ENCODE results near the gene MICAL2.

DNA sequence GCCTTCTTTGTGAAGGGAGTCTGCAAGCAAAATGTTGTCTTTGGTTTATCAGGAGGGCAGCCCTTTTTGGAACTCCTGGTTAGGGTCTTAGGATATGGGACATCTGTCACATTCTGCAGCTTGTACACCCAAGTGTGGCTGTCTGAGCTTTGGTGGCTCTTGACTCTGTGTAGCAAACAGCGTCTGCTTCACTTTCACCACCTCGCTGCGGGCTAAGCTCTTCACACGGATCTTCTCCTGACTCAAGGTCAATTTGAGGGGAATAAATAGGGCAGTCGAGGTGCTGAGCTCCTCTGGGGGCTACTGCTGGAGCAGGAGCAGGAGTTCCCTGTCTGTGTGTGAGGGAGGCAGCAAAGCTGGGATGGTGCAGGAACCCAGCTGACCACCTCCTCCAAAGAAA lies 10.6 kb downstream of the MICAL2 start:
- TF ChIP-seq EP300 (IDR thresholded peaks at IDR 0.05; ENCODE audit: borderline replicate concordance) (no peak), TCF12 (IDR thresholded peaks at IDR 0.05; ENCODE audit: low read depth) (no peak), CEBPB (IDR thresholded peaks at IDR 0.05) (no peak)
- TF ChIP-seq, protein P1, sequence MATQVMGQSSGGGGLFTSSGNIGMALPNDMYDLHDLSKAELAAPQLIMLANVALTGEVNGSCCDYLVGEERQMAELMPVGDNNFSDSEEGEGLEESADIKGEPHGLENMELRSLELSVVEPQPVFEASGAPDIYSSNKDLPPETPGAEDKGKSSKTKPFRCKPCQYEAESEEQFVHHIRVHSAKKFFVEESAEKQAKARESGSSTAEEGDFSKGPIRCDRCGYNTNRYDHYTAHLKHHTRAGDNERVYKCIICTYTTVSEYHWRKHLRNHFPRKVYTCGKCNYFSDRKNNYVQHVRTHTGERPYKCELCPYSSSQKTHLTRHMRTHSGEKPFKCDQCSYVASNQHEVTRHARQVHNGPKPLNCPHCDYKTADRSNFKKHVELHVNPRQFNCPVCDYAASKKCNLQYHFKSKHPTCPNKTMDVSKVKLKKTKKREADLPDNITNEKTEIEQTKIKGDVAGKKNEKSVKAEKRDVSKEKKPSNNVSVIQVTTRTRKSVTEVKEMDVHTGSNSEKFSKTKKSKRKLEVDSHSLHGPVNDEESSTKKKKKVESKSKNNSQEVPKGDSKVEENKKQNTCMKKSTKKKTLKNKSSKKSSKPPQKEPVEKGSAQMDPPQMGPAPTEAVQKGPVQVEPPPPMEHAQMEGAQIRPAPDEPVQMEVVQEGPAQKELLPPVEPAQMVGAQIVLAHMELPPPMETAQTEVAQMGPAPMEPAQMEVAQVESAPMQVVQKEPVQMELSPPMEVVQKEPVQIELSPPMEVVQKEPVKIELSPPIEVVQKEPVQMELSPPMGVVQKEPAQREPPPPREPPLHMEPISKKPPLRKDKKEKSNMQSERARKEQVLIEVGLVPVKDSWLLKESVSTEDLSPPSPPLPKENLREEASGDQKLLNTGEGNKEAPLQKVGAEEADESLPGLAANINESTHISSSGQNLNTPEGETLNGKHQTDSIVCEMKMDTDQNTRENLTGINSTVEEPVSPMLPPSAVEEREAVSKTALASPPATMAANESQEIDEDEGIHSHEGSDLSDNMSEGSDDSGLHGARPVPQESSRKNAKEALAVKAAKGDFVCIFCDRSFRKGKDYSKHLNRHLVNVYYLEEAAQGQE (IDR thresholded peaks at IDR 0.05; ENCODE audit: low read depth) = no peak

Measured in Ishikawa (cell line).